ENCODE results near the gene CIDEA. TPM values are rescaled to one million over a fixed set of nuclear protein-coding genes. Genes with fewer than 3 reads are reported as not detected.
"Not testable (repeated sequence)": the region's sequence is repeated elsewhere in the genome, so short reads cannot be mapped to it uniquely, and the experiment has no call there.

The CIDEA gene
- total RNA-seq, 1 experiment from 2014 or later = not detected

DNA sequence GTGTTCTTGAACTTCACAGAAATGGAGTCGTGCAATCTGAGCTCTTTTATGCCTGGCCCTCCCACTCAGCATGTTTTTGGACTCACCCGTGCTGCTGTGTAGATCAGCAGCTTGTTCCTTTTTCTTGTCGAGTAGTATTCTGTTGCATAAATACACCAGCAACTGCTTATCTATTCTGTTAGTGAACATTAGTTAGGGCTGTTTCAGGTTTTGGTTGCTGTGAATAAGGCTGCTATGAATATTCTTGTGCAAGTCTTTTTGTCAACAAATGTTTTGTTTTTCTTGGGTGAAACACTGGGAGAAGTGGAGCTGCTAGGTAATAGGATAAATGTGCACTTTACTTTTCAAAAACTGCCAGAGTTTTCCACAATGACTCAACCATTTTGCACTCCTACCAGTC lies 15.3 kb upstream of the CIDEA start:
- DNase-seq (ENCODE audit: low read depth) = peak; percentile 18

DNA sequence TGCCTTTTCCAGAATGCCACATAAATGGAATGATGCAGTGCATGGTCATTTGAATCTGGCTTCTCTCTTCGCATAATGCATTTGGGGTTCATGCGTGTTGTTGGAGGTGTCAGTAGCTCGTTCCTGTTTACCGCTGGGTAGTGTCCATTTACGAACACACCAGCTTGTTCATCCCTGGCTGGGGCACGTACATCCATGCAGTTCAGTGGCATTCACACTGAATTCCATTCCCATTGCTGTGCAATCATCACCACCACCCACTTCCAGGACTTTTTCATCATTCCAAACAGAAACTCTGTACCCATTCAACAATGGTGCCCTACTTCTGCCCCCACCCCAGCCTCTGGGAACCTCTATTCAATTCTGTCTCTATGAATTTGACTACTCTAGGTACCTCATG lies 14.7 kb upstream of the CIDEA start:
- peak; percentile 36 for DNase-seq (ENCODE audit: low read depth)

- no peak for DNase-seq (ENCODE audit: low read depth)
Measured at GRCh38 chr18:12242658-12243260, 11.4 kb upstream of the CIDEA start.

- not testable (repeated sequence) for DNase-seq (ENCODE audit: low read depth)
Measured at GRCh38 chr18:12243272-12243671, 10.9 kb upstream of the CIDEA start.

DNA sequence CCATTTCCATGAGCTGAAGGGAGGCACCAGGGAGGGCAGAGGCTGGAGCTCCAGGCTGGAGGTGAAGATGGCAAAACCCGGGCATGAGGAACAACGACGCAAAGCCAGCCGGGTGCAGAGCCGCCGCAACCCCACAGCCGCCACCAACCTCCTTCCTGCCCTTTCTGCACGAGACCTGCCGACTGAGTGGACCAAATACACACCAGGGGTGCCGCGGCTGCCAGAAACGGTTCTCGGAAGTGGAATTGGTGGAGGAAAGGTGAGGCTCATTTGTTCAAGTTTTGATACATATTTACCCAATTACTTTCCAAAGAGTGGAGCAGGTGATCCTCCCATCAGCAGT lies 8.4 kb upstream of the CIDEA start:
- DNase-seq (ENCODE audit: low read depth) = no peak

- no peak for DNase-seq (ENCODE audit: low read depth)
Measured at GRCh38 chr18:12246849-12247808, 7.0 kb upstream of the CIDEA start.

GRCh38 chr18:12247946-12248345 lies 6.2 kb upstream of the CIDEA start:
- DNase-seq (ENCODE audit: low read depth) = no peak

DNA sequence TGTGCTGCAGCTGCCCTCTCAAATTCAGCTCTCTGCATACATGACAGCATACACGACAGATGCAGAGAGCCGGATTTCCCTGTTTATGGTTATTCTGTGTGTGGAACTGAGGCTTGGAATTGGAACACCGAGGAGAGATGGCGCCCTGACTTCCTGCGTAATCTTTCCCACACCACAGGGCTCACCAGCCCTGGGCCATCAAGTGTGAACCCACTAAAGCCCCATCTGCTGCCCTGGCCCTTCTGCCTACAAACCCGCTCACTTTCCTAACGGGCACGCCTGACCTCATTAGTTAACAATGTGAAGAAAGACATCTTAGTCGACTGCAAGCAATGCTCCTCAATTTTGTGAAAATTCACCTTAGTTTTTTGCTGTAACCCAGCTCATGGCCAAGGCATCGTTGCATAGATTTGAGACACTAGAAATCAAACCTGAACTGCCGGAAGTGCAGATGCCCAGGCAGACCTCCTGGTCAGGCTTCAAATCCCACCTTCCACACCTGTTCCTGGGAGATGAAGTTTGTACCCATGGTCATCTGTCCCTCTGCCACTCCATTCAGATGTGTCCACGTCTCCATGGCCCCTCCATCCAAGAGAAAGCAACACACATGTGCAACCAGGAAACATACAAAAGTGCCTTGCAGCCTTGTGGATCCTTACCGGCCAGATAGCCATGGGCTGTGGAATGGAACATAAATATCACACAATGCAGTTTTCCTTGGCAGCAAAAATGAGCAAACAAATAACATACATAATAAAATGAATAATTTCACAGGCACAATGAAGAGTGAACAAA lies 5.0 kb upstream of the CIDEA start:
- no peak for DNase-seq (ENCODE audit: low read depth)

DNA sequence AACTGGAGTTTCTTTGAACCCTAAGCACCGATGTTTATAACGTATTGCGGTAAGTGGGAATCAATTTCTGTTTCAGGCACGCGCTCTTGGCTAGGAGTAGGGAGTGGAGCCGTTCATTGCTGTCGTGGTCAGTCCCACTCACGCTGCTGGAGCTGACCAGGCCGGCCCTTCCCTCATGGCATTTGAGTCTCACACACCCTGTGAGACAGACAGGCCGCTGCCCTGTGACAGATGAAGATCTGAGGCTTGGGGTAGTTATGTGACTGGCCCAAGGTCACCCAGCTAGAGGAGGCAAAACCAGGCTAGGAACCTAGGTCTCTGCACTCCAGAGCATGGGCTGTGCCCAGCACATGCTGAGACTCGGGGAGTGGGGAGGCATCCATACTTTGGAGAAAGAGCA lies 2.9 kb upstream of the CIDEA start:
- no peak for DNase-seq (ENCODE audit: low read depth)

DNA sequence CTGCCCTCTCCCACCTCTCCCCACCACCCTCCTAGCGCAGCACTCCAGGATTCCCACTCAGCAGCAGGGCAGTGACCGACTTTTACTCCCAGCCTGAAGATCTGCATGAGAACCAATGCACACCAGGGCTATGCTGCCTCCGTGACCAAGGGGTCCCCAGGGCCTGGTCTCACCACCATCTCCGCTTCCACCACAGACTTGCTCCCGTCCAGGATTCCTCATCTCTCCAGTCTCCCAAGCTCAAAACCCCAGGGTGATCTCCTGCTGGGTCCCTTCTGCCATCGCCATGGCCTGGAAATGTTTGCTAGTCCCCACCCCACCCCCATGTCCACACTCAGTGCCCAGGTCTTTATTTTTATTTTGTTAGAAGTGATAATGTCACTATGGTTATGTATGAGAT lies 2.1 kb upstream of the CIDEA start:
- DNase-seq (ENCODE audit: low read depth) = no peak

- no peak for DNase-seq (ENCODE audit: low read depth)
Measured at GRCh38 chr18:12253027-12253426, 1.1 kb upstream of the CIDEA start.

DNA sequence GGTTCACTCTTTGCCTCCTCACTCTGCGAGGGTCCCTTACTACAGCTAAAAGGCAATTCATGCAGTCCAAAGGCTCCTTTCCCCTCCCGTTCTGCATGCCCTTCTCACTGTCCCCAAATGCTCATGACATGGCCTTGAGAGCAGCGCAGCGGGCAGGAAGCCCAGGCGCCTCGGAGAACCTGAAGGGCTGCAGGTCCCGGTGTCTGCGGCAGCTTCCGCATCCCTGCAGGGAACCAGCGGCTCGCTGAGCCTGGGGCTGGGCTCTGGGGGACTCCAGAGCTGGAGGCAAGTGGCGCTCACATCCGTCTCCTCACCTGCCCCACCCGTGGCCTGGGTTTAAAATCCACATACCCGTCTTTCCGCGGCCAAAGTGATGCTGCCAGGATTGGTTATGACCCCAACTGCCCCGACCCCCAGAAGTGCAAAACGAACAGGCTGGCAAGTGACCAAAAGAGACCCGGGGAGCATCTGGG lies 462 bp upstream of the CIDEA start:
- DNase-seq (ENCODE audit: low read depth) = no peak

DNA sequence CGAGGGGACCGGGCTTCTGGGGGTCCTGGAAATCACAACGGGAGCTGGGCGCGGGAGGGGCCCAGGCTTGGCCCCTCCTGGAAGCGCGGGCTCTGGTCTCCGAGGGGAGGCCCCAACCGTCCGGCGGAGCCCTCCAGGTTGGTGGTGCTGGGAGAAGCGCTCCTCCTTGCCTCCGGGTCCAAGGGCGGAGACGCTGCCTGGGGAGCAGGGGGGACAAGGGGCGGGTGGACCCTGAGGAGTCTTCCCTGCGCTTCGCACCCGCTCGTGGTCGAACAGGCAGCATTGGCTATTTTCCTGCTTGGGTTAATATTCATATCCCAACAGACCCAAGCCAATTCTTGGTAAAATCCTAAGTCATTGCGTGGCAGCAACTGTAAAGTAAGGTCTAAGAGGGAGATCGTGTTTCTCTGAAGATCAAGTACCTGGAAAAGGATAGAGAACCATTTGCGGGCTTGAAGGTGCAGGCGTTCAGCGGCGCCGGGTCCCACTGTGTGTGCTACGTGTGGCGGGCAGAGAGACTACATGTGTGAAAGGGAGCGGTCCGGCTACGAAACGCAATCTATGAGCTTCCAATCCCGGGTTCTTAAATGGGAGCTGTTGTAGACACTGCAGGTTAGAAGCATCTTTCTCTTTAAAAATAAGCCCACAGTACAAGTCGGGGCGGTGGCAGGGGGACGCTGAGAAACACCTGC lies 805 bp downstream of the CIDEA start:
- DNase-seq (ENCODE audit: low read depth) = no peak

DNA sequence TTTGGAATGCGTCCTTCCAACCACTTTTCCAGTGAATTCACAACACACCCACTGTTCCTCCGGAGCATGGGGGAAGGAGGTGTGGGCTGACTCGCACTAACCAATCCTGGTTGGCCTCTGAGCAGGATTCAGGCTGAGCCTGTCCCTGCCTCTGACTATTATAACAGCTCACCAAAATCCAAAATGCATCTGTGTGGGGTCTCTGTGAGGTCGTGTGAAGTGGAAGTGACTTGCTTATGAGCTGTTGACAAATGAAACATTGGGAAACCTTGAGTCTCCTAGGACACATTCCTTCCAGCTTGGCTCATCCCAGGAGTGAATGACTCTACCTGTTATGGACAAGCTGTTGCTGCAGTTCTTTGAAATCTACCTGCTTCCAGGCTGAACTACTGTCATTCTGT lies 1.5 kb downstream of the CIDEA start:
- peak; percentile 91 for DNase-seq (ENCODE audit: low read depth)

DNA sequence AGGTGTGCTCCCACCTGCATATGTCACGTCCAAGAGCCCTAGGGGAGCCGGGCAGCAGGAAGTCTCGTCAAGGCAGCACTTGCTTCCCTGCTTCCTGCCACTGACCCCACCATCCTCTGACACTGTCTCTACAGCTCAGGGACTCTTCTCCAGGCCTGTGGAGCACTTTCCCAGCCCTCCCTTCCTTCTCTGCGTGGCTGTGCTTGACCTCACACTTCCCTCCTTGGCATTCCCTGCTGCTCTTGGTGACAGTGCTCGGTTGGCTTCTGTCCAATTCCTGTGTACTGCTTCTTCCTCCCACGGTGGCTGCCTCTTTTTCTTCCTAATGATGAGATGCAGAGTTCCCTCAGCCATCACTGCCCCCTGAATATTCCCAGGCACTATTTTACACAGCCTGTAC lies 2.8 kb downstream of the CIDEA start:
- DNase-seq (ENCODE audit: low read depth) = peak; percentile 49

- no peak for DNase-seq (ENCODE audit: low read depth)
Measured at GRCh38 chr18:12257996-12258718, 4.0 kb downstream of the CIDEA start.

DNA sequence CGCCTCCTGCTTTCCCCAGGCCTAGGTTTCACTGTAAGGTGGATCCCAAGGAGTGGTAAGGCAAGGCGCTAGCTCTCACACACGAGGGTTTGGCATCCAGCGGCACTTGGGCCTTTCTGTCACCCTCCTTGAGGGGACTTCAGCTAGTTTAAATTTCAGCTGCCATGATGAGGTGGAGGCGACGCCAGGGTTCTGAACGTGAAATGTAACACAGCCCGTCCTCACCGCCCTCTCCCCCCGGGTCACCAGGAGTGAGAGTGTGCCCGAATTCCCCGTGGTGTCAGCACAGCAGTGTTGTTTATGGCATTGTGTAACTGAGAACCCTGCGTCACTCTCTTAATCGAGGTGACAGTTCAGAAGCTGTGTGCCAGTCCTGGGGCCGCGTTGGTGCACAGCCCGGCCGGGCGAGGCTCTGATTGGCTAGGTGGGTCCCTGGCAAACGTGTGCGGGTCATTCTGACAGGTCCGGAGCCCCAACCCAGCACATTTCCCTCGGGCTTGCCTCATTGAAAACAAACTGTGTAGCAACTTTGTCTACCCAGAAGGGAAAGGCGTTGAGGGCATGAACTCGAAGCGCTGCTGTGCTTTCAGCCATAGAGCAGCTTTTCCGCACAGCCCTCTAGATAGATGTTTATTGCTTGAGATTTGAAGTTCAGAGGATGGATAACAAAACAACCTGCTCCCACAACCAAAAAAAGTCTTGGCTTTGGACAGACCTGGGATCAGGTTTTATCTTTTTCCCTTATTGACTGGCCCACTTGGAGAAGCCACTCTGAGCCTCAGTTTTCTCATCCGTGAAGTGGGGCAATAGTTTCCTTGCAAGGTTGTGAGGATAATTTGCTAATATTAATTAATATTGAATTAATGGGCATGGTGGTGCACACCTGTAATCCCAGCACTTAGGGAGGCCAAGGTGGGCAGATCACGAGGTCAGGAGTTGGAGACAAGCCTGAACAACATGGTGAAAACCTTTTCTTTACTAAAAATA lies 4.9 kb downstream of the CIDEA start:
- no peak for DNase-seq (ENCODE audit: low read depth)

- DNase-seq (ENCODE audit: low read depth) = no peak
Measured at GRCh38 chr18:12262748-12263147, 8.6 kb downstream of the CIDEA start.

GRCh38 chr18:12264864-12265263 lies 10.7 kb downstream of the CIDEA start:
- no peak for DNase-seq (ENCODE audit: low read depth)

Data from HT1080 (cell line).